HEK293 (cell line): ENCODE results near the gene PTPN4.

Experiments
- CTCF ChIA-PET: fragments of 350-600 bp; formaldehyde crosslinking; extraction: SDS; loops from one replicate; lab custom pipeline; 2021; ENCODE audit warnings: antibody characterized with exemption; lab: Yijun Ruan, JAX
- POLR2A ChIA-PET: fragments of 300-600 bp; formaldehyde crosslinking; extraction: SDS; loops from one replicate; lab custom pipeline; 2020; ENCODE audit warnings: antibody characterized with exemption, inconsistent platforms; lab: Yijun Ruan, JAX
- H3K27ac ChIP-seq: fragments of 200-500 bp; sonication (Bioruptor generic); 2 replicates; pipeline ENCODE4 v1.5.1; 2014; ENCODE audit warnings: low read depth, low read length, control low read depth, inconsistent platforms; ENCODE audit errors: extremely low read depth
- H3K36me3 ChIP-seq, 2 experiments: fragments of 200-500 bp in 1 of 2; sonication (Bioruptor generic) in 1 of 2; 1 replicate in 1 of 2; 2 replicates in 1 of 2; pipeline ENCODE4 v1.5.1; 2014 to 2017; ENCODE audit warnings: inconsistent platforms in 2 of 2, low read length in 2 of 2; ENCODE audit not compliant: control insufficient read depth in 2 of 2, insufficient read depth in 1 of 2
- H3K4me1 ChIP-seq: fragments of 200-500 bp; sonication (Bioruptor generic); 2 replicates; pipeline ENCODE4 v1.5.1; 2014; ENCODE audit warnings: mild to moderate bottlenecking, low read length, inconsistent platforms; ENCODE audit not compliant: control insufficient read depth, insufficient read depth
- H3K4me3 ChIP-seq: 2 replicates; pipeline ENCODE4 v1.5.1; 2011; ENCODE audit warnings: low read depth, mild to moderate bottlenecking, control low read depth, low read length, moderate library complexity
- H3K9me3 ChIP-seq: fragments of 200-500 bp; sonication (Bioruptor generic); 2 replicates; pipeline ENCODE4 v1.5.1; 2014; ENCODE audit warnings: low read depth, low read length, inconsistent platforms; ENCODE audit not compliant: control insufficient read depth, insufficient read depth
- CTCF ChIP-seq: fragments of 450-650 bp; formaldehyde crosslinking; IDR thresholded peaks from 2 replicates; pipeline ENCODE4 v1.5.1; 2016; ENCODE audit warnings: missing biosample characterization, missing genetic modification characterization
- FEZF1 ChIP-seq: fragments of 450-650 bp; formaldehyde crosslinking; IDR thresholded peaks from 2 replicates; pipeline ENCODE4 v1.5.1; 2016; ENCODE audit warnings: missing biosample characterization, missing genetic modification characterization
- GLI4 ChIP-seq: fragments of 450-650 bp; formaldehyde crosslinking; IDR thresholded peaks from 2 replicates; pipeline ENCODE4 v1.5.1; 2016; ENCODE audit warnings: missing biosample characterization, missing genetic modification characterization
- HOXD13 ChIP-seq: sonication (generic); formaldehyde crosslinking; IDR thresholded peaks from 2 replicates; pipeline ENCODE4 v1.8.0; 2022; ENCODE audit warnings: missing genetic modification reagents, borderline replicate concordance
- SP3 ChIP-seq: fragments of 450-650 bp; formaldehyde crosslinking; IDR thresholded peaks from 2 replicates; pipeline ENCODE4 v1.5.1; 2016; ENCODE audit warnings: missing biosample characterization, missing genetic modification characterization
- TRIM28 ChIP-seq: IDR thresholded peaks from 2 replicates; pipeline ENCODE4 v1.6.1; 2011; ENCODE audit warnings: low read length, control low read depth, borderline replicate concordance
- ZBTB44 ChIP-seq: fragments of 450-650 bp; IDR thresholded peaks from 2 replicates; pipeline ENCODE4 v1.5.1; 2018; ENCODE audit warnings: missing biosample characterization, mild to moderate bottlenecking, missing genetic modification characterization
- ZEB2 ChIP-seq: fragments of 450-650 bp; formaldehyde crosslinking; IDR thresholded peaks from 2 replicates; pipeline ENCODE4 v1.5.1; 2016; ENCODE audit warnings: missing biosample characterization, missing genetic modification characterization
- ZNF132 ChIP-seq: fragments of 450-650 bp; formaldehyde crosslinking; IDR thresholded peaks from 2 replicates; pipeline ENCODE4 v1.5.1; 2017; ENCODE audit warnings: missing biosample characterization, missing genetic modification characterization, borderline replicate concordance
- ZNF140 ChIP-seq: fragments of 450-650 bp; formaldehyde crosslinking; IDR thresholded peaks from 2 replicates; pipeline ENCODE4 v1.5.1; 2016; ENCODE audit warnings: missing biosample characterization, missing genetic modification characterization
- ZNF146 ChIP-seq: fragments of 450-650 bp; formaldehyde crosslinking; IDR thresholded peaks from 2 replicates; pipeline ENCODE4 v1.5.1; 2016; ENCODE audit warnings: missing biosample characterization, missing genetic modification characterization
- ZNF157 ChIP-seq: fragments of 450-650 bp; formaldehyde crosslinking; IDR thresholded peaks from 2 replicates; pipeline ENCODE4 v1.5.1; 2016; ENCODE audit warnings: missing biosample characterization, missing genetic modification characterization
- ZNF211 ChIP-seq: fragments of 450-650 bp; formaldehyde crosslinking; IDR thresholded peaks from 2 replicates; pipeline ENCODE4 v1.5.1; 2016; ENCODE audit warnings: low read depth, missing biosample characterization, missing genetic modification characterization
- ZNF239 ChIP-seq: fragments of 450-650 bp; formaldehyde crosslinking; IDR thresholded peaks from 2 replicates; pipeline ENCODE4 v1.5.1; 2016; ENCODE audit warnings: missing biosample characterization, missing genetic modification characterization
- ZNF280D ChIP-seq: fragments of 450-650 bp; formaldehyde crosslinking; IDR thresholded peaks from 2 replicates; pipeline ENCODE4 v1.5.1; 2016; ENCODE audit warnings: missing biosample characterization, missing genetic modification characterization
- ZNF37A ChIP-seq: fragments of 450-650 bp; IDR thresholded peaks from 2 replicates; pipeline ENCODE4 v1.5.1; 2018; ENCODE audit warnings: missing biosample characterization, missing genetic modification characterization
- ZNF404 ChIP-seq: fragments of 450-650 bp; formaldehyde crosslinking; IDR thresholded peaks from 2 replicates; pipeline ENCODE4 v1.5.1; 2017; ENCODE audit warnings: missing biosample characterization, missing genetic modification characterization
- ZNF544 ChIP-seq: fragments of 450-650 bp; formaldehyde crosslinking; IDR thresholded peaks from 2 replicates; pipeline ENCODE4 v1.5.0; 2017; ENCODE audit warnings: missing biosample characterization, missing genetic modification characterization
- ZNF549 ChIP-seq: fragments of 450-650 bp; IDR thresholded peaks from 2 replicates; pipeline ENCODE4 v1.5.1; 2018; ENCODE audit warnings: missing biosample characterization, missing genetic modification characterization, mild to moderate bottlenecking, inconsistent platforms, moderate library complexity
- ZNF555 ChIP-seq: fragments of 450-650 bp; formaldehyde crosslinking; conservative IDR thresholded peaks from 2 replicates; pipeline ENCODE4 v1.5.1; 2017; ENCODE audit warnings: missing biosample characterization, mild to moderate bottlenecking, missing genetic modification characterization, inconsistent platforms
- ZNF561 ChIP-seq: fragments of 450-650 bp; IDR thresholded peaks from 2 replicates; pipeline ENCODE4 v1.5.1; 2018; ENCODE audit warnings: missing biosample characterization, missing genetic modification characterization, borderline replicate concordance
- ZNF621 ChIP-seq: fragments of 450-650 bp; formaldehyde crosslinking; IDR thresholded peaks from 2 replicates; pipeline ENCODE4 v1.5.1; 2017; ENCODE audit warnings: missing biosample characterization, missing genetic modification characterization
- ZNF623 ChIP-seq: fragments of 450-650 bp; formaldehyde crosslinking; IDR thresholded peaks from 2 replicates; pipeline ENCODE4 v1.5.1; 2016; ENCODE audit warnings: missing biosample characterization, missing genetic modification characterization
- ZNF776 ChIP-seq: fragments of 450-650 bp; formaldehyde crosslinking; IDR thresholded peaks from 2 replicates; pipeline ENCODE4 v1.5.0; 2017; ENCODE audit warnings: missing biosample characterization, missing genetic modification characterization, borderline replicate concordance
- ZNF777 ChIP-seq: fragments of 450-650 bp; formaldehyde crosslinking; IDR thresholded peaks from 2 replicates; pipeline ENCODE4 v1.5.1; 2017; ENCODE audit warnings: missing biosample characterization, missing genetic modification characterization, borderline replicate concordance
- ZNF785 ChIP-seq: fragments of 450-650 bp; formaldehyde crosslinking; IDR thresholded peaks from 2 replicates; pipeline ENCODE4 v1.5.1; 2016; ENCODE audit warnings: missing biosample characterization, missing genetic modification characterization
- ZNF843 ChIP-seq: fragments of 450-650 bp; formaldehyde crosslinking; IDR thresholded peaks from 2 replicates; pipeline ENCODE4 v1.5.1; 2016; ENCODE audit warnings: missing biosample characterization, missing genetic modification characterization

Gene PTPN4

GRCh38 chr2:119937680-119938079, 178.0 kb downstream of the PTPN4 start (continued):
- TF ChIP-seq ZEB2 (tag by site-specific recombination) (no peak), ZNF777 (no peak), ZNF280D (tag by site-specific recombination) (no peak), GLI4 (tag by site-specific recombination) (no peak), FEZF1 (tag by site-specific recombination) (no peak), ZNF843 (no peak), ZNF623 (tag by site-specific recombination) (no peak), ZNF146 (tag by site-specific recombination) (no peak), ZNF211 (no peak)

- TF ChIP-seq CTCF (tag by site-specific recombination) = no peak
- TF ChIP-seq ZBTB44 (tag by site-specific recombination) = no peak
- no peak for TF ChIP-seq ZNF561 (tag by site-specific recombination)
- TF ChIP-seq ZNF157 = no peak
- no peak for TF ChIP-seq ZNF140
- no peak for TF ChIP-seq ZNF785 (tag by site-specific recombination)
- TF ChIP-seq ZNF132 (tag by site-specific recombination) = no peak
- TF ChIP-seq ZNF549 (tag by site-specific recombination) = no peak
- no peak for TF ChIP-seq ZNF37A (tag by site-specific recombination)
- TF ChIP-seq TRIM28 = no peak
- no peak for TF ChIP-seq ZNF404 (tag by site-specific recombination)
- no peak for TF ChIP-seq ZNF555 (tag by site-specific recombination)
- no peak for TF ChIP-seq GLI4 (tag by site-specific recombination)
- TF ChIP-seq ZNF621 = no peak
- no peak for TF ChIP-seq HOXD13 (CRISPR knock-in tag)
- TF ChIP-seq ZNF239 (tag by site-specific recombination) = no peak
- no peak for TF ChIP-seq ZNF544
- TF ChIP-seq ZNF776 (tag by site-specific recombination) = no peak
- no peak for TF ChIP-seq SP3
- ChIA-PET POLR2A (no interaction called here), CTCF (interaction anchor here (0.5 kb wide), 1 partner anchor 13 kb away, joined by 3 read pairs; no protein-coding TSS in a partner anchor)
- Histone ChIP-seq H3K9me3 (no peaks in the 10 kb centered on the region), H3K4me3 (no peak overlapping the region), H3K36me3 (peaks cover 10 to 15% of the 10 kb centered on the region in 2 experiments), H3K4me1 (no peaks in the 10 kb centered on the region), H3K27ac (no peak overlapping the region)
These were observed 180.2 kb downstream of the PTPN4 start for GRCh38 chr2:119939915-119940314.
